Lung (tissue), 12 donors: ENCODE results near the gene HMGB1. TPM values are rescaled to one million over a fixed set of nuclear protein-coding genes. Genes with fewer than 3 reads are reported as not detected.

ENCODE experiments used
- ATAC-seq: fragments of 200-7000 bp; cut with Tn5 transposase; one replicate; pipeline ENCODE4 v1.9.1; 2020; ENCODE audit warnings: moderate number of reproducible peaks; ENCODE audit not compliant: insufficient read depth, low FRiP score
- DNase-seq, 3 donors: peaks; one replicate each; pipeline ENCODE4 v3.0.0-alpha.2; 2013 to 2017
- H3K27ac ChIP-seq, 2 donors: one replicate each; pipeline ENCODE4 v1.5.1; 2013; ENCODE audit warnings: mild to moderate bottlenecking in 2 of 2, moderate library complexity in 2 of 2, control low read depth in 1 of 2, inconsistent platforms in 1 of 2, low read depth in 1 of 2, low read length in 1 of 2
- H3K27me3 ChIP-seq, 3 donors: one replicate each; pipeline ENCODE4 v1.5.1; 2013; ENCODE audit warnings: low read length in 2 of 3; ENCODE audit not compliant: control insufficient read depth in 3 of 3, insufficient read depth in 3 of 3
- H3K36me3 ChIP-seq, 4 donors: one replicate each; pipeline ENCODE4 v1.5.1; 2013; ENCODE audit warnings: low read length in 4 of 4, mild to moderate bottlenecking in 1 of 4, moderate library complexity in 1 of 4; ENCODE audit not compliant: control insufficient read depth in 4 of 4, insufficient read depth in 4 of 4
- H3K4me1 ChIP-seq, 5 donors: one replicate each; pipeline ENCODE4 v1.5.1; 2013; ENCODE audit warnings: low read length in 5 of 5, mild to moderate bottlenecking in 2 of 5, moderate library complexity in 1 of 5; ENCODE audit not compliant: control insufficient read depth in 5 of 5, insufficient read depth in 5 of 5
- H3K4me3 ChIP-seq: one replicate; pipeline ENCODE4 v1.5.1; 2013; ENCODE audit warnings: mild to moderate bottlenecking, control low read depth, moderate library complexity
- H3K9ac ChIP-seq, 2 donors: one replicate each; pipeline ENCODE4 v1.5.1; 2013; ENCODE audit warnings: low read length in 2 of 2, control low read depth in 1 of 2; ENCODE audit not compliant: insufficient read depth in 1 of 2
- H3K9me3 ChIP-seq, 4 donors: one replicate each; pipeline ENCODE4 v1.5.1; 2013; ENCODE audit warnings: low read length in 3 of 4, mild to moderate bottlenecking in 1 of 4, moderate library complexity in 1 of 4; ENCODE audit not compliant: control insufficient read depth in 4 of 4, insufficient read depth in 3 of 4
- WGBS, 2 donors: extraction: QIAGEN DNeasy Blood & Tissue Kit; methylation state at CpG; one replicate each; pipeline ENCODE4 v1.1.7; 2013; 5-methylcytosine and 5-hydroxymethylcytosine counted together
- polyA plus RNA-seq, 2 donors: library from polyadenylated mRNA; stranded (reverse); fragments of 200-250 nt; gene quantifications; one replicate each; pipeline ENCODE4 v1.2.1, GENCODE V29; 2013
- total RNA-seq, 2 donors: library from RNA; depleted of rRNA in 1 of 2; stranded (reverse); fragments of >200 nt in 1 of 2; gene quantifications; one replicate each; pipeline ENCODE4 v1.2.1, GENCODE V29; 2014 to 2021
- TF ChIP-seq, protein P1 (sequence below): IDR thresholded peaks from 2 replicates; pipeline ENCODE4 v1.5.1; 2012; ENCODE audit warnings: mild to moderate bottlenecking; ENCODE audit errors: control extremely low read depth, extremely low read depth
- donor health status: control.
- donor health status: control.
- donor health status: Bipolar disorder and iron deficiency.
- donor health status: healthy.
- donor health status: DM: yes; HTN: yes; CAD: no.

HMGB1 gene
- total and polyA plus RNA-seq, 4 donors, result 210 to 374 (median 325) TPM

DNA sequence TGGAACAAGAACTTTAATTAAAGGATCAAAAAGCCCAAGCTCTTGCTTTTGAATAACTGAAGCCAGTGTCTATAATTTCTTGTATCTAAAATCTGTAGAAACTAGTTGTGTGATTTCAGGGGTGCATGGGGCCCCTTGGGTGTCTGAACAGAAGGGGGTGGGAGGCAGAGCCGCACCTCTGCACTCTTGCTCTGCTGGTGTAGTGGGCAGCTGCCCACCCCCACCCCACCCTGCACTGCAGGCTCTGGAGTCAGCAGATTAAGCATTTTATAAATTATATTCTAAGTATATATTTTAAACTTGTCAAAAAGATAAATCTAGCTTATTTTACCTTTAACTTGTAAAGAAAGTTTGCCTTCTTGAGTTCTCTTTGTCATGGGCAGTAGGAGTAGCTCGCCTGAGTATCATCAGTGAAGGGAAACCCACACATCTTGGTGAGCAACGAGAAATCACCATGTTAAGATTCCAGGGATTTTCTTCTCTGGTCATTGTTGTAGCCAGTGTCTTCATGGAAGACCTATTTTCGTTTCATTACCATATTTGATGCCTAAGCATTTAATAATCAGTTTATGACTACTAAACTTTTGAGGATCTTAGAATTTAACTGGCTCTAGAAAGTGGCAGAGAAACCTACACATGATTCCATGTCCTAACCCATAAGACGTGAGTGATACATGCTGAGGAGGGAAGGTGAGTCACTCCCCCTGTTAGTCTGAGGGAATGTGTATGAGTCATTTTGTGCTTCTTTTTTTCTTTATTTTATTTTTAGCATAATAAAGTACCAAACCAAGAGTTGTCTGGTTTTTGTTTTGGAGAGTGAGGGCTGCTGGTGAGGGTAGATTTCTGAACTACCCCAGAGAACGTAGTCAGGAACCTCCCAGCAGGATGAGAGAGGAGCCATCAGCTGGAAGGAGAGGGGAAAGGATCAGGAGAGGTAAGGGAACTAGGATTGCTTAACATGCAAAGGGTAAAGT is 35.7 kb downstream of the HMGB1 start:
- TF ChIP-seq, protein P1, sequence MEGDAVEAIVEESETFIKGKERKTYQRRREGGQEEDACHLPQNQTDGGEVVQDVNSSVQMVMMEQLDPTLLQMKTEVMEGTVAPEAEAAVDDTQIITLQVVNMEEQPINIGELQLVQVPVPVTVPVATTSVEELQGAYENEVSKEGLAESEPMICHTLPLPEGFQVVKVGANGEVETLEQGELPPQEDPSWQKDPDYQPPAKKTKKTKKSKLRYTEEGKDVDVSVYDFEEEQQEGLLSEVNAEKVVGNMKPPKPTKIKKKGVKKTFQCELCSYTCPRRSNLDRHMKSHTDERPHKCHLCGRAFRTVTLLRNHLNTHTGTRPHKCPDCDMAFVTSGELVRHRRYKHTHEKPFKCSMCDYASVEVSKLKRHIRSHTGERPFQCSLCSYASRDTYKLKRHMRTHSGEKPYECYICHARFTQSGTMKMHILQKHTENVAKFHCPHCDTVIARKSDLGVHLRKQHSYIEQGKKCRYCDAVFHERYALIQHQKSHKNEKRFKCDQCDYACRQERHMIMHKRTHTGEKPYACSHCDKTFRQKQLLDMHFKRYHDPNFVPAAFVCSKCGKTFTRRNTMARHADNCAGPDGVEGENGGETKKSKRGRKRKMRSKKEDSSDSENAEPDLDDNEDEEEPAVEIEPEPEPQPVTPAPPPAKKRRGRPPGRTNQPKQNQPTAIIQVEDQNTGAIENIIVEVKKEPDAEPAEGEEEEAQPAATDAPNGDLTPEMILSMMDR, result no peak
- Histone ChIP-seq H3K27ac (peak overlapping the region in 1 of 2 donors; percentile 66), H3K36me3 (no peaks in the 10 kb centered on the region), H3K9me3 (no peaks in the 10 kb centered on the region), H3K27me3 (peaks cover 0 to 9% (median 3%) of the 10 kb centered on the region in 3 donors), H3K9ac (no peak overlapping the region), H3K4me3 (no peak overlapping the region), H3K4me1 (peaks cover 0 to 5% (median 0%) of the 10 kb centered on the region in 5 donors)
- DNase-seq (no peak), ATAC-seq (peak; percentile 87)
- WGBS, 2 donors, result 62 to 66% methylated on average over 6 of the region's 6 CpGs

DNA sequence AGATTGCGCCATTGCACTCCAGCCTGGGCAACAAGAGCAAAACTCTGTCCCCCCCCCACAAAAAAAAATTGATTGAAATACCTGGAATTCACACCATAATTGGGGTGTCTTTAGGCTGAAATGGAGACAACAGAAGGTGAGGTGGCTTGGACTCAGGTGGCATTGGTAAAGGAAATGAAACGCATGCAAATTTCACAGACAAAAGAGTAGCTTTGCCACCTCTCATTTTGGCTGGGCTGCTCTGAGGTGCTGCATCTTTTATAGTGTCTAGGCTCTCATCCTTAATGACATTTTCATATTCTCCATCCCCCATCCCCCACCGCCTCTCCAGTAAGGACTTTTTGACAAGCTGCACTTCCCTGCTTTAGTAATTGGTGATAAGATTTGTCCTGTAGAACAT is 36.5 kb downstream of the HMGB1 start:
- DNase-seq, result no peak
- no peak overlapping the region for H3K4me3 ChIP-seq
- peaks cover 0 to 5% (median 0%) of the 10 kb centered on the region in 5 donors for H3K4me1 ChIP-seq
- no peaks in the 10 kb centered on the region for H3K36me3 ChIP-seq
- no peaks in the 10 kb centered on the region for H3K9me3 ChIP-seq
- ATAC-seq, result no peak
- 93 to 96% methylated on average over 3 of the region's 3 CpGs for WGBS, 2 donors
- peaks cover 0 to 9% (median 3%) of the 10 kb centered on the region in 3 donors for H3K27me3 ChIP-seq
- no peak overlapping the region for H3K27ac ChIP-seq
- TF ChIP-seq, protein P1, result no peak
- H3K9ac ChIP-seq, result no peak overlapping the region

DNA sequence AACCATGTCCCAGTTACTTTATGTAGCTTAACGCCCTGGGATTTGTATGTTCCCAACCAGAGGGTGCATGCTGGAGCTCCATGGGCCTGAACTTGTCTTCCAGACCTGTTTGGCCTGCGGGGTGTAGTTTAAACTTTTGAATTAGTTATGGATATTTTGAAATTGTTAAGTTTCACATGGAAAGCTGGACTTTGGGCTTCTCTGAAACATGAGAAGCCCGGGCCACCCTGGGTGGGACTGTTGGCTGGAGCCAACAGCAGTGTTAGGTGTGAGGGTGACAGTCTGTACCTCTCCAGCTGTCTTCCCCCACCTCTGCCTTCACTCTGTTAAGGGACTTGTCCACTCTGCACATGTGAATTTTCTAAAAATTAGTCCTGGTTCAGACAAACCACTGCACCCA is 41.8 kb downstream of the HMGB1 start:
- TF ChIP-seq, protein P1, result no peak
- Histone ChIP-seq H3K9ac (no peak overlapping the region), H3K27me3 (peaks cover 0 to 4% (median 0%) of the 10 kb centered on the region in 3 donors), H3K4me3 (no peak overlapping the region), H3K4me1 (peaks cover 0 to 13% (median 6%) of the 10 kb centered on the region in 5 donors), H3K36me3 (no peaks in the 10 kb centered on the region), H3K27ac (no peak overlapping the region), H3K9me3 (no peaks in the 10 kb centered on the region)
- DNase-seq (no peak), ATAC-seq (no peak)
- WGBS, 2 donors, result 95 to 97% methylated on average over 3 of the region's 3 CpGs
